Thyroid gland (tissue), 4 donors: Measurements from ENCODE around the gene RIPOR1.

ENCODE experiments used
- POLR2A ChIP-seq, 2 donors: fragments of 450-650 bp; IDR thresholded peaks; one replicate each; pipeline ENCODE4 v1.6.1; 2017; ENCODE audit warnings: antibody characterized with exemption in 2 of 2, mild to moderate bottlenecking in 2 of 2, moderate library complexity in 1 of 2
- TF ChIP-seq, protein P1 (sequence below), 6 experiments: fragments of 200-600 bp in 3 of 6; fragments of 450-650 bp in 3 of 6; sonication (generic) in 3 of 6; IDR thresholded peaks; one replicate each; pipeline ENCODE4 v1.5.1; 2016 to 2019; ENCODE audit warnings: antibody characterized with exemption in 6 of 6, mild to moderate bottlenecking in 2 of 6, inconsistent platforms in 1 of 6, moderate library complexity in 1 of 6

DNA sequence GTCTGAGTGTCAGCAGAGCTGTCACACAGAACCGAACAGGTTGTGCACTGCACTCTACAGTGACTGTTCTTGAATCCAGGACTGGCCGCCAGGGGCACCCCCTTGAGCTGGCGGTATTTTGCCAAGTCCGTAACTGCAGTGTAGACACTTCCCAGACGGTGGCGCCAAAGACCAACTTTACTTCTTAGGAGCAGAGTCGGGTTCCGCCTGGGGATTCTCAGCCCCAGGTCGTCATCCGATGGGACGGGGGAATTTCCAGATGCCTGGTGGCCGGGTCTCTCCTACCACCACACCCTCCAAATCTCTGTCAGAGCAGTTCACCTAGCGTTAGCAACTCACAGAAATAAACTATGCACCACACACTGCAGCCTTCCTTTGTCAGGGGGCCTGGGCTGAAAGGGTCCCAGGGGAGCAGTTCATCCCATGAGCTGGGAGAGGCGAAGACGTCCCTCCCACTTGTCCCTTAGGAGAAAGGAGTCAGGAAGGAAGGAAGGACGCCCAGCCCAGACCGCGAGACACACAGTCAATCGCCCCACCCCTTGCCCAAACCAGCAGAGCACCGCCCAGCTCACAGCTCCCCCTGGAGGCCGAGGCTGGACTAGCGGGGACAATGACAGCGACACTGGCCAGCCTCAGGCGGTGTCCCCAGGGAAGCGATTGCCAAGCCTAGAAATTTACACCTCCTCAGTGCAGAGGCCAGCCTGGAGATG is 7.4 kb upstream of the RIPOR1 start:
- TF ChIP-seq, protein P1, sequence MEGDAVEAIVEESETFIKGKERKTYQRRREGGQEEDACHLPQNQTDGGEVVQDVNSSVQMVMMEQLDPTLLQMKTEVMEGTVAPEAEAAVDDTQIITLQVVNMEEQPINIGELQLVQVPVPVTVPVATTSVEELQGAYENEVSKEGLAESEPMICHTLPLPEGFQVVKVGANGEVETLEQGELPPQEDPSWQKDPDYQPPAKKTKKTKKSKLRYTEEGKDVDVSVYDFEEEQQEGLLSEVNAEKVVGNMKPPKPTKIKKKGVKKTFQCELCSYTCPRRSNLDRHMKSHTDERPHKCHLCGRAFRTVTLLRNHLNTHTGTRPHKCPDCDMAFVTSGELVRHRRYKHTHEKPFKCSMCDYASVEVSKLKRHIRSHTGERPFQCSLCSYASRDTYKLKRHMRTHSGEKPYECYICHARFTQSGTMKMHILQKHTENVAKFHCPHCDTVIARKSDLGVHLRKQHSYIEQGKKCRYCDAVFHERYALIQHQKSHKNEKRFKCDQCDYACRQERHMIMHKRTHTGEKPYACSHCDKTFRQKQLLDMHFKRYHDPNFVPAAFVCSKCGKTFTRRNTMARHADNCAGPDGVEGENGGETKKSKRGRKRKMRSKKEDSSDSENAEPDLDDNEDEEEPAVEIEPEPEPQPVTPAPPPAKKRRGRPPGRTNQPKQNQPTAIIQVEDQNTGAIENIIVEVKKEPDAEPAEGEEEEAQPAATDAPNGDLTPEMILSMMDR (IDR thresholded peaks at IDR 0.05), result peak; percentile 56 to 98 (median 87)
- peak in 1 of 2 donors; percentile 47 for TF ChIP-seq POLR2A (IDR thresholded peaks at IDR 0.05)
